ENCODE data around the gene SMAD2.

DNA sequence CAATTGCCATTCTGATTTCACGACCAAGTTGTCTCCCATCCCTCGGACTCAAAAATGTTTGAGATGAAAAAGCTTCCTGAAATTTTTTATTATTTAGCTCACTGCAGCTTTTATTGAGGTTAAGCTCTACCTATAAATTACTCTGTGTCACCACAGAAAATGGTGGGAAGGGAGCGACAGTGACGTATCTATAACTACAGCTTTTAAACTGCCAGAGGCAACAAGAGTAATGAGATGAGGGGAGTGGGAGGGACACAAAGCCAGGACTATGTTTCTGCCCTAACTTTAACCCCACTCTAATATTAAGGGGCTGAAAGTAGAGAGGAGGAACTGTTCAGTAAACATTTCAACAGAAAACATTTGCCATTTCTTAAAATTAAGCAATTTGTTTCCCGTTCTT is 37.4 kb downstream of the SMAD2 start:
- TF ChIP-seq, protein P1, sequence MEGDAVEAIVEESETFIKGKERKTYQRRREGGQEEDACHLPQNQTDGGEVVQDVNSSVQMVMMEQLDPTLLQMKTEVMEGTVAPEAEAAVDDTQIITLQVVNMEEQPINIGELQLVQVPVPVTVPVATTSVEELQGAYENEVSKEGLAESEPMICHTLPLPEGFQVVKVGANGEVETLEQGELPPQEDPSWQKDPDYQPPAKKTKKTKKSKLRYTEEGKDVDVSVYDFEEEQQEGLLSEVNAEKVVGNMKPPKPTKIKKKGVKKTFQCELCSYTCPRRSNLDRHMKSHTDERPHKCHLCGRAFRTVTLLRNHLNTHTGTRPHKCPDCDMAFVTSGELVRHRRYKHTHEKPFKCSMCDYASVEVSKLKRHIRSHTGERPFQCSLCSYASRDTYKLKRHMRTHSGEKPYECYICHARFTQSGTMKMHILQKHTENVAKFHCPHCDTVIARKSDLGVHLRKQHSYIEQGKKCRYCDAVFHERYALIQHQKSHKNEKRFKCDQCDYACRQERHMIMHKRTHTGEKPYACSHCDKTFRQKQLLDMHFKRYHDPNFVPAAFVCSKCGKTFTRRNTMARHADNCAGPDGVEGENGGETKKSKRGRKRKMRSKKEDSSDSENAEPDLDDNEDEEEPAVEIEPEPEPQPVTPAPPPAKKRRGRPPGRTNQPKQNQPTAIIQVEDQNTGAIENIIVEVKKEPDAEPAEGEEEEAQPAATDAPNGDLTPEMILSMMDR (IDR thresholded peaks at IDR 0.05) = no peak
- TF ChIP-seq POLR2A (IDR thresholded peaks at IDR 0.05) (no peak), POLR2AphosphoS5 (IDR thresholded peaks at IDR 0.05) (no peak)
